ENCODE measurements around the gene TNFAIP8.

DNA sequence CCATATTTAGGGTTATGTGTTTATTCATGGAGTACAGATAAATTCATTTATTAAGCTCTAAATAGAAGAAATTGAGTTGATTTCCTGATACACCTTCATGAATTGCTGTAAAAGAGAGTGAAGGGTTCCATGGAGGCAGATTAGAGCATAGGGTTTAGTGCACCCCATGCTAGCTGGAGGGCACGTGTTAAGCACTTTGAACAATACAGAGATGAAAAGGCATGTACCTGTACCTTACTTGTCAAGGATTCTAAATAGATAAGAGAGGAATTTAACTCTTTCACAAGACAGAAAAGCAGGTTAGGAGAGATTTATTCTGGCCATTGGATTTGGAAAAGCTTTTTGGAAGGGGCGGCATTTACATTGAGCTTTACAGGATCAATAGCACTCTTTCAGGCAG is 23.3 kb downstream of the TNFAIP8 start:
- TF ChIP-seq MAX (IDR thresholded peaks at IDR 0.05; ENCODE audit: low read depth) (no peak), POLR2AphosphoS5 (IDR thresholded peaks at IDR 0.05; ENCODE audit: low read depth, low read length) (no peak), GABPA (IDR thresholded peaks at IDR 0.05; ENCODE audit: low read depth) (no peak), IRF3 (IDR thresholded peaks at IDR 0.05; ENCODE audit: low read depth, low read length) (no peak)

Data from SK-N-SH (cell line).